A549 treated with GW870086 at 1 μM for 4 hours (cell line): ENCODE results near the gene PMP22. TPM values are rescaled to one million over a fixed set of nuclear protein-coding genes. Genes with fewer than 3 reads are reported as not detected.

ENCODE experiments used
- total RNA-seq: library from RNA; stranded (reverse); fragments of 200-300 nt; extraction: Qiagen RNA extraction; gene quantifications from 5 replicates; pipeline ENCODE4 v1.2.3, GENCODE V29; 2022; ENCODE audit warnings: low read depth

The PMP22 gene
- 183 to 230 TPM (median 209 TPM) in 5 replicates for total RNA-seq

DNA sequence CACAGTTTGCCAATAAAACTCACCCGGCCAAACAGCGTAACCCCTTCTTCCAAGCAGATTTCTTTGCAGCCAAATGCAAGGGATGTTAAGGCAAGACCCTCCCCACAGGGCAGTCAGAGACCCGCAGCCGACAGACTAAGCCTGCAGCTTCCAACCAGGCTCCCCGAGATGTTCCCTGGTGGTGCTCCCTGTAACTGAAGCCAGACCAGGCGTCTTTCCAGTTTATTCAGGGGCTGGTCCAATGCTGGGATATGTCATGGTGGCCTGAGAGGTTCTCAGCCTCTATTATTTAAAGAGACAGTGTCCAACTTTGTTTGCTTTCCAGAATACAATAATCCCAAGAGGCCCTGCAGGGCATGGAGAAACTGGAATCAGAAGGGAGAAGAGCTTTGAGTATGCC lies at the start of gene PMP22:
TSS of gene PMP22 (minus strand) at position 196 of the 400 bp plus-strand sequence. CDS start 4,599 bp downstream, outside the sequence.

Other genes with a start within 250 kb of the PMP22 start
- 0.35 TPM in 1 of 5 replicates, not detected in the others for gene TEKT3, start 76.3 kb upstream of the PMP22 start, total RNA-seq
- gene CDRT4, start 202.3 kb upstream of the PMP22 start, total RNA-seq, result 0.64 to 1.7 TPM (median 0.78 TPM) in 4 of 5 replicates, not detected in the other